ENCODE data around the gene IL21R. TPM values are rescaled to one million over a fixed set of nuclear protein-coding genes. Genes with fewer than 3 reads are reported as not detected.

The IL21R gene
- total RNA-seq, 1 donor from 2014 or later: under 0.01 TPM

GRCh38 chr16:27462846-27463682 is 61.1 kb downstream of the IL21R start:
- no peak for DNase-seq (ENCODE audit: low read depth in 2 of 2)

GRCh38 chr16:27463741-27464591 is 62.0 kb downstream of the IL21R start:
- no peak for DNase-seq (ENCODE audit: low read depth in 2 of 2)

DNA sequence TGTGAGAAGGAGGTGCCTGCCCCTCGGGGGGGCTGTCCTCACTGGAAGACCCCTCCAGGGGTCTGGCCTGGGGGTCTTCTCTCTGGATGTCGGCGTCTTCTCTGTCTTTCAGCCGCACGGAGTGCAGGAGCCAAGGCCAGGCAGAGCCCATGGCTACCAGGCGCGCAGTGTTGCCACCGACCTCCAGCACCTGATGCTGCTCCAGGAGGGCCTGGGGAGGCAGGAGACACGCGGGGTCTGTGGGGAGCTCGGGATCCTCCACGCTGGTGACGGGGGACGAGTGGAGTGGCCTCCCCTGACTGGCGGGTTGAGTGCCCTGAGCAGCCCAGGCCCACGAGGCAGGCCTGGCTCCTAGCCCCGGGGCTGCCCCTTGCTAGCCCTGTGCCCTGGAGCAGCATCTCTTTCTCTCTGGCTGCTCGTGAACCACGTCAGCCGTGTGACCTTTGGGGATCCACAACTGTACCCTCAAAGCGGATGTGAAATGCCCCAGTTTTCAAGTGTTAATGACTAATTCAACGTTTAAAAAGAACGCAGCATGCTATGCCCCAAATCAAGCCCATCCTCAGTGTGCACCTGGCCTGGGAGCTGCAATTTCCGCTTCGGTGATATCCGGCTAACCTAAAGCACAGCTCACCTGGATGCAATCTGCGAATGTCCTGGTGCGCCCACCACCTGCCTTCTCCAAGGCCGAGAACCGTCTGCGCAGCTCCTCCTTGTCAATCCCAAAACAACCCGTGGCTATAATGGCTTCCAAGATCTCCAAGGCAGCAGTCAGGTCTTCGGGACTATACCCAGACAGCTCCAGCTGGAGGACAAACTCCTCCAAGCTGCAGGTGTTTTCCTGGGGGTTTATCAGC is 62.9 kb downstream of the IL21R start:
- DNase-seq (ENCODE audit: low read depth in 2 of 2): no peak

- DNase-seq (ENCODE audit: low read depth in 2 of 2): peak in 1 of 2 donors; percentile 44
Observed at GRCh38 chr16:27465483-27465879, 63.5 kb downstream of the IL21R start.

- no peak for DNase-seq (ENCODE audit: low read depth in 2 of 2)
Observed at GRCh38 chr16:27468941-27469531, 67.1 kb downstream of the IL21R start.

- peak; percentile 77 to 92 for DNase-seq (ENCODE audit: low read depth in 2 of 2)
Observed at GRCh38 chr16:27470567-27471431, 68.8 kb downstream of the IL21R start.

DNA sequence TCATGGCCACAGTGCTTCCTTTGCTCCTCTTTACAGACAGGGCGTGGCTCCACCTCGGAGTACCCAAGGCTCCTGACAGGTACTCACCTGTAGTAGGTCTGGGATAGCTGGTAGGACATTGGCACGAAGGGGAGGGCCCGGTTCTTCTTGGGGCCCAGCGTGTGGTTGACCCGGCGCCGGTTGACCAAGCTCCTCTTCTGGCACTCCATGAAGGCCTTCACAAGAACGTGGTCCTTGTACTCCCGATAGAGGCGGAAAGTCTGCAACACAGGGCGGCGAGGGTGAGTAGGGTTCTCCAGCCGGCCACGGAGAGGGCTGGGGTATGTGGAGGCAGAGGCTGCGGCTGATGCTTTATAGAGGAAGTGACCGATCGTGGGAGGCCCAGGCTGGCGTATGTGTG is 69.7 kb downstream of the IL21R start:
- no peak for DNase-seq (ENCODE audit: low read depth in 2 of 2)

DNA sequence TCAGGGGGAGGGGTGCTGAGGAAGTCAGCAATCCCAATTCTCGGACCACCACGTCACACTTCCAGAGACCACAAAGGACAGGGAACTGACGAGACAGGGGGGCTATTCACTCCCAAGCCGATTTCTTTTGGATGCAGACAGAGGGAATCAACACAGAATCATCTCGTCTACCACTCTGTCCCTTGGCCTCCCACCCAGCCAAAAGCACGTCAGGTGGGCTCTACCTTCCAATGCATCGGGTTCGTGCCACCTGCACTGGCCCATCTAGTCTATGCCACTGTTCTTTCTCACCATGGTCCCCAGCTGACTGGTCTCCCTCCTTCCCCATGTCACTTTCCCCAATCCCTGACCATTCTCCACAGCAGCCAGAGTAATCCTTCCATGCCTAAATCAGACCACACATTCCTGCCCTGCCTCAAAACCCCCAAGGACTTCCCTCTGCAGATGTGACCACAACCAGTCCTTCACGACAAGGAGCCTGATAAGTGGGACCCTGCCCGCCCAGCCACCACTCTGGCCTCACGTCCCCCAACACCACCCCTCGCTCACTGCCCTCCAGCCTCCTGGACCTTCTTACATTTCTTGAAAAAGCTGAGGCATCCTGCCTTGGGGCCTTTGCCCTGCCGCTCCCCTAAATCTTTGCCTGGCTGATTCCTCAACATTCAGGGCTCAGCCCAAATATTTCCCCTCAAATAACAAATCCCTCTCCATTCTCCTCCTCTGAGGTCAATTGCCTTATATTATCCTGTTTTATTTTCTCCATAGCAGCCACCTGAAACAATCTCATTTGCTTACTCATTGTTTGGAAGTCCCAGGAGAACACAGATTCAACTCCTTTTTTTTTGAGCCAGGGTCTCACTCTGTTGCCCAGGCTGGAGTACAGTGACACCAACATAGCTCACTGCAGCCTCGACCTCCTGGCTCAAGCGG is 70.4 kb downstream of the IL21R start:
- DNase-seq (ENCODE audit: low read depth in 2 of 2): peak in 1 of 2 donors; percentile 31

DNA sequence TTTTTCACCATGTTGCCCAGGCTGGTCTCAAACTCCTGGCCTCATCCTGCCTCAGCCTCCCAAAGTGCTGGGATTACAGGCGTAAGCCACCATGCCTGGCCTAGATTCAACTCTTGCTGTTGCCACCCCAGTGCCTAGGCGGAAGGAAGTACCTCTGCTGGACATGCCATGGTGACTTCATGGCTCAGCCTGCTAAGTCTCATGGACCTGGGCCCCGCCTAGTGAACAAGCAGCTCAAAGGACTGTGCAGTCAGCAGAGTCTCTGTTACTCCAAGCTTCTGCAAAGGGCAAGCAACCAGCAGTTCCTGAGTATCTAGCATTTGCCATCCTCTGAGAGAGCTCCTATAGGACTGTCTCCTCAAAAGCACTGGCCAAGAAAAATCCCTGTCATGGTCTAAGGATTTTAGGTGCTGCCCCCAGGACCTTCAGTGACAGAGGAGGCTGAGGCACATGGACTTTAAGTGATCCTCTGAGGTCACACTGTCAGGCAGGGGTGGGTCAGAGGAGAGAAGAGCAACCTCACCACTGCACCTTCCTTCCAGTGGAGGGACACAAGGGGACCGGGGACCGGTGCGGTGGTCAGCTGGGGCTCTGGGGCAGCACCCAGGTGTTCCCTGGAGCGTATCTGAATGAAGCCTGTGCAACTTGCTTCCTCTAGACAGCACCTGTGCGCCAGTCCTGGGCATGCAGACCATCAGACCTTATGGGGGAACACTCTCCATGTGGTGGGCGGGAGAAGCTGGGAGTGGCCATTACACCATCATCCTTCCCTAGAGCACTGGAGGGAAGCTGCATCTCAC is 71.3 kb downstream of the IL21R start:
- DNase-seq (ENCODE audit: low read depth in 2 of 2): peak in 1 of 2 donors; percentile 36

DNA sequence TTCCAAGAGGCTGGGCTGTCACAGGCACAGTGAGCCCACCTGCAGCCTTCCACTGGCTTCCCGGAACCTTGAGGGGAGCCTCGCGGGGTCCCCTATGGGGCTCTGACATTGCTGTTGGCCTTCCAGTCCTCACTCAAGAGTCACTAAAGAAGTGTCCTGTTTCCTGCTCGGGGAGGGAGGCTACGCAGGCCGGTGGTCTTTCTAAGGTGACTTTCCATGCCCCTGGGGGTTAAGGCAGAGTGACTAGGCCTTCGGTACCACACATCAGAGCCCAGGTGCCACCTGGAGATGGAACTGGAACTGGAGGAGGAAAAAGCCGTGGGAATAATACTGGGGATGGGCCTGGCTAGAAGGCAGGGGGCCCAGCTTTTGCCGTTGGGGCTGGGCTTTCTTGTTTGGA is 72.1 kb downstream of the IL21R start:
- no peak for DNase-seq (ENCODE audit: low read depth in 2 of 2)

DNA sequence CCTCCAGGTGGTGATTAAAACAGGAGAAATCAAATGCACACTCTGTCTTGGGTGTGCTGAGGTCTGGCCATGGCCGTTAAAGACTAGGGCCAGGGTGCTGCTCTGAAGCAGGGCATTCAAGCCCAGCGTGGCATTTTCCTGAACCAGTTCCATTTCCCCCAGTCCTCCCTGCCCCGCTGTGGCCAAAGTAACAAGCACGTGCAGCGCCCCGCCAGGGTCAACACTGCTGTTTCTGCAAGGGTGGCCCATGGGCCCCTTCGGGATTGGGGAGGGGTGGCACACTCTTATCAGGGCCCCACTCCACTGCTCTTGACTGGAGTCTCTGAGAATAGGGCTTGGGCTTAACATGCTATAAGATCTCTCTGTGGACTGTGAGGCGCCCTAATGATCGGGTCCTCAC is 72.9 kb downstream of the IL21R start:
- no peak for DNase-seq (ENCODE audit: low read depth in 2 of 2)

- DNase-seq (ENCODE audit: low read depth in 2 of 2): peak in 1 of 2 donors; percentile 92
Observed at GRCh38 chr16:27475561-27475960, 73.6 kb downstream of the IL21R start.

DNA sequence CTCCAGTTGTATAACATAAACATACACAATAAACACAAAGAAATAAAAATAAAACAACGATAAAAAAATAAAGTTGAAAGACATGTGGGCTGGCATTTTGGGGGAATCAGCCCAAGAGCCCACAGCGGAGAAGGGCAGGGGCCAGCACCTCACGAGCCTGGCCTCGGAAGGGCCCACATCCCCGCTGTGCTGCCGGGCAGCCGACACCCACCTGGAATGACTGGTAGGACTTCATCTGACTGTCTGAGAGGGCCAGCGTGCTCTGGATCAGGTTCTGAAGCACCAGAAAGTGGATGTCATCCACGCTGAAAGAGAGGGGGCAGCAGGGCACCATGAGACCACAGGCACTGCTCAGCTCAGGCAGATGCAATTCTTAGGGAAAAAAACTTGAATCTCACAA is 74.3 kb downstream of the IL21R start:
- no peak for DNase-seq (ENCODE audit: low read depth in 2 of 2)

DNA sequence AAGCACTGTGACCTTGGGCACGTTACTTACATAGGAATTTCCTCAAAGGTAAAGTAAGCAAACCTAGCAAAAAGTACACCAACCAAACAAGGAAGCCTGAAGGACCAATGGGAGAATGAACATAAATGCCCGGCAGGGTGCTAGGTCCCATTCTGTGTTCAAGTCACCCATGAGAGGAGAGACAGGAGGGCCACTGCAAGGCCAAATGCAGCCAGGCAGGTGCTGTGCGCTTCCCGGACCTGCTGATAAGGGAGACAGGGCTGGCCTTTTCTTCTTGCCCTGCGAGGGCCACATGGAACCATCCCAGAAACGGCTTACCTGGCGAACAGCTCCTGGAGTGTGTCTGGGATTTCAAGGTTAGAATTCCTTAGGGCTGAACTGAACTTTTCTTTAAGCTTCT is 78.8 kb downstream of the IL21R start:
- DNase-seq (ENCODE audit: low read depth in 2 of 2): no peak

DNA sequence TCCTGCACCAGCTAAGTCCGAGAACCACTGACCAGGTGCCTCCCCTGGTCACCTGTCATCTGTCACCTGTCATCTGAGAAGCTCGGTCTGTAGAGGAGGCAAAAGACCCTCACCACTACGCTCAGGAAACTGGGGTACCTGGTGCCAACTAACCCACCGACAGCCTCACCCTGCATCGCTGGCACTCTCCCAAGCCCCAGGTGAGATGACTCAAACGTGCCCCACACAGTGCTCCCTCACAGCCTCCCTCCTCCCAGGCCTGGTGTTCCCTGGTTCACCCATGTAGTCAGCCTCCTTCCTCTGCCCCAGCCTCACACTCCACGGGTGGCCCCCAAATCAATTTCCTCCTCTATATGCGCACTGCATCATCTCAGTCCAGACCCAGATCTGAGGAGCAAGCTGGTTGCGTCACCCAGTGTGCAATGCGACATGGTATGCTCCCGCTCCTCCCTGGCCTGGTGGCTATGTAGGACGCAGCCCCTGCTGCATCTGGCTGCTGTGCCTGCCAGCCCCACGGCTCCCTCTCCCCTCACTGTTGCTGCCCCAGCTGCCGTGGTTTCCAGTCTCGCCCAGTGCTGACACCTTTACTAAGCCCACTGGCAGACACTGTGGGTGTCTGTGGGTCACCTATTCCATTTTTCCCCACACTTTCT is 79.4 kb downstream of the IL21R start:
- no peak for DNase-seq (ENCODE audit: low read depth in 2 of 2)

- no peak for DNase-seq (ENCODE audit: low read depth in 2 of 2)
Observed at GRCh38 chr16:27482397-27483087, 80.6 kb downstream of the IL21R start.

DNA sequence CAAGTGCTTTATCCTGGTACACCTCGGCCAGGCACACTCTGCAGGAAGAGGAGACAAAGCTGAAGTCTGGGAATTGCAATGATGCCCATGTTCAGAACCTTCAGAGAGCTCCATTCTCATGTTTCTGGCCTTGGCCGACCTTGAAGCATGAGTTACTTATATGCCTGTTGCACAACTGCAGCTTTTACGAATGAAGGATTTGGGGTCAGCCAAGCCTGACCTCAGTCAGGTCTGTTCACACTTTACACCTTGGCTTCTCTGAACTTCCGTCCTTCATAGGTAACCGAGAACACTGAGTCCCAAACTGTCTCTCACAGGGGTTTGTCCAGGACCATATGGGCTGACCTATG is 81.1 kb downstream of the IL21R start:
- DNase-seq (ENCODE audit: low read depth in 2 of 2): no peak
